HG02610 (cell line): Measurements from ENCODE around the gene RNF8.

Experiments
- ATAC-seq: cut with Tn5 transposase; IDR thresholded peaks from one replicate; pipeline ENCODE4 v1.9.1; 2021; ENCODE audit warnings: mild to moderate bottlenecking, moderate library complexity; ENCODE audit not compliant: unreplicated experiment

The RNF8 gene

GRCh38 chr6:37357288-37357687 lies 3.5 kb downstream of the RNF8 start:
- no peak for ATAC-seq

- no peak for ATAC-seq
These were observed 4.1 kb downstream of the RNF8 start for GRCh38 chr6:37357860-37358259.

DNA sequence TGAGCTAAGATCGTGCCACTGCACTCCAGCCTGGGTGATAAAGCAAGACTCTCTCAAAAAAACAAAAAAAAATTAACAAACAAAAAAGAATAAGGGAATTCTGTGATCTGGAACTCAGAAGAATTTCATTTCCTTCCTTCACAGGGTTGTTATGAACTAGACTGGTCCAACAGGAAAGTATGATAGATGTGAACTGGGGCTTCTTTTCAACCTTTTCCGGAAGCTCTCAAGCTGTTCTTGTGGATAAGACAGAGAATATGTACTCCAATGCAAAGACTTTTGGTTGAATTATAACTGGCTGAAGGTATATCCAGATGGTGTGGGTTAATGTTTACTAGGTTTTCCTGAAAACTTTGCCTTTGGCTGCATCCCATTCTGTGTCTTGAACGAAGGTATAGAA lies 5.3 kb downstream of the RNF8 start:
- no peak for ATAC-seq

DNA sequence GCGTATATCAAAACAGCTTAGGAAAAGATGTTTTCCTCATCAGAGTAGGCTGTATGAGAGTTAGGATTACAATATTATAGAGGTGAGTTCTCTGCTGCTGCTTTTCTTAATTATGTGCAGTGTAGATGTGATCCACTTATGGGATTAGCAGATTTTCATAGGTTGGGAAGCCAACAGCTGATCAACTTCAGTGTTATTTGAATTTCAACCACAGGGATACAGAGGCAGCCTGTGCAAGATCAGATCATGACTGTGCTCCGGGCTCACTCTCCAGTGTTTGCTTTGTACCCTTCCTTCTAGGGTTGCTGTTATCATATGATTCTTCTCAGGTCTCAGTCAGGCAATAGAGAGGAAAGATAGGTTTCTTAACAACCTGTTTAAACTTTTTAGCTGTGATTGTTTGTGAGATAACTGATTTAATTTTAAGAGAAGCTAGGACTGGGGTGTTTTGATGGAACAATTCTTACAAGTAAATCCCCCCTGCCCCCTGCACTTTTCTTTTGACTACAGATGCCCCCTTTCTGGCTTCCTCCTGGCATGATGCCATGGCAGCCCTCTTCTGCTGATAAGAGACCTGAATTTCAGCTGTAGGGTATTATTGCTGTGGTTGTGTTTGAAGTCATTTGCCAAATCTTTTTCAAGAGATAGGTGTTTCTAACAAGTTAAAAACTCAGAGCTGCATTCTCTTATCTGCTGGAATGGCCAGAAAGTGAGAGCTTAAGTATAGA lies 8.5 kb downstream of the RNF8 start:
- ATAC-seq = no peak

- no peak for ATAC-seq
These were observed 12.0 kb downstream of the RNF8 start for GRCh38 chr6:37365791-37366190.

DNA sequence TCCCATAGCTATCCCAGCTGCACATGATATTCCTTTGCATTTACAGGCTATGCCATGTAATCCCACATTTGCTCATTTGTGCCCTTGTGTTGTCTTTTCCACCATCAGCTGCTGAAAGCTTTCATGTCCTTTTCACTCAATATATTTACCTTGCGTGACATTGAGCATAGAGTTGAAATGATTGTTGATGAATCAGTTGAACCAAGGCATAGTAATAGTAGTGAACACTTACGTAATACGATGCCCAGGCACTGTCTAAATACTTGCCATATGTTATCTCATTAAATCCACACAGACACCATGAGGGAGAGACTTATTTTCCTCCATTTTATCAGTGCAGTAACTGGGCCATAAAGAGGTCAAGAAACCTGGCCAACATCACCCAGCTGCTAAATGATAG lies 13.1 kb downstream of the RNF8 start:
- ATAC-seq = no peak

DNA sequence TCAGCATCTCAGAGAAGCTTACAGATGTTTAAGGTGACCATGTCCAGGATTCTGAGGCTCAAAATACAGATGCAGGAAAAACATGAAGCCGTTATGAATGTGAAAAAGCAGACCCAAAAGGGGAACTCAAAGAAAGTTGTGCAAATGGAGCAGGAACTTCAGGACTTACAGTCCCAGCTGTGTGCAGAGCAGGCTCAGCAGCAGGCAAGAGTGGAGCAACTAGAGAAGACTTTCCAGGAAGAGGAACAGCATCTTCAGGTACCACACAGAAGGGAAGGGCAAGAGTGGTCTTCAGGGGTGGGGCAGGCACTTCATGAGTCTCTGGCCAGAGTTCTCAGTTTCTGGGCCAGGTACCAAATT lies 15.2 kb downstream of the RNF8 start:
- ATAC-seq = no peak

DNA sequence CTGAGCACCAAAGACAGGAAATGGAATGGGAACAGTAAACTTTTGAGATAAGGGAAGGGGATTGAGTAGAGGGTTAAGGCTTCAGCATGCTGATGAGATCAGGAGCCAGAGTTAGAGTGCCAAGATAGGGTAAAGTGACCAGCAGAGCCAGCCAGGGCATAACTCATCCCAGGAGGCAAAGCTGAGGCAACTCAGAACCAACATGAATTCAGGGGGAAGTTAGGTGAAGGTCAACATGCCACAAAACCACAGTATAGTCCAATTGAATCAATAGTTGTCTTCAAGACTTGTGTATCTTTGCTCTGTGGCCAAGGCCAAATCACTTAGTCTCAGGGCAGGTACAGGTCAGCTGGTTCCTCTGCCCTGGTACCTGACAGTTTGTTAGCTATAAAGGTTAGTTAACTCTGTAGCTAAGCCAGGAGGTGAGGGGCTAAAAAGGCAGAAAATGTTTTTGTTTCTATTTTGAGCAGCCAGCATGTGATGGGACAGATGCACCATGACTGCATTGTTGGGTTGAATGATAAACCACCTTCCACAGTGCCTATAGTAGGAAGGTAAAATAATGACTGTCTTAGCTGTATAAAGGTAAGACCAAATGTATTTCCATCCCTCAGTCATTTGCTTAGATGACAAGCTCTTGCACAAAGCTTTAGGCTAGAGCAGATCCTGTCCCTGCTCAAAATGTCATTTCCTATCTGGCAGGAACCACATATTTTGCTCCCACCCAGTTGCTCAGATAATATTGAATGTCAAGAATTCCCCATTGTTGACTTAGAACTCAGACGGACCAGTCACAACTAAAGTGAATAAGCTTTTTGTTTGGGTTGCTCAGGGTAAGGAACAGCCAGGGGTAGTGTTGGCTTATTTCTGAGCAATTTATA lies 15.8 kb downstream of the RNF8 start:
- no peak for ATAC-seq

- ATAC-seq = no peak
These were observed 17.6 kb downstream of the RNF8 start for GRCh38 chr6:37371154-37372083.

DNA sequence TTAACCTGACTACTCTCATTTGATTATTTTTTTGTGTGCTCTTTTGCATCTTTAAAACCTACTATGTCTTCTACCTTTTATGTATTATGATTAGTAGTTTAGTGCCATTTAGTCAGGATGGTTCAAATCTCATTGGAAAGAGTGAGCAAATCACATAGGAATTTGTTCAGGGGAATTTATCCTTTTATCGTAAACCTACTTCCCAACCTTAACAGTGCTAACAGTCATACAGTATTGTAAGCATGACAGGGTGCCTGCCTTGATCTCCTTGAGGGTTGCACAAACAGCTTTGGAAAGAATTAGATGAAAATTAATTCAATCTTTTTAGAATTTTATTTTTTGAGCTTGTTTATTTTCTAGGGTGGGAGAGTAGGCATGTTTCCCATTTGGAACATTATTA lies 18.3 kb downstream of the RNF8 start:
- ATAC-seq = no peak

- no peak for ATAC-seq
These were observed 20.2 kb downstream of the RNF8 start for GRCh38 chr6:37373822-37374471.

DNA sequence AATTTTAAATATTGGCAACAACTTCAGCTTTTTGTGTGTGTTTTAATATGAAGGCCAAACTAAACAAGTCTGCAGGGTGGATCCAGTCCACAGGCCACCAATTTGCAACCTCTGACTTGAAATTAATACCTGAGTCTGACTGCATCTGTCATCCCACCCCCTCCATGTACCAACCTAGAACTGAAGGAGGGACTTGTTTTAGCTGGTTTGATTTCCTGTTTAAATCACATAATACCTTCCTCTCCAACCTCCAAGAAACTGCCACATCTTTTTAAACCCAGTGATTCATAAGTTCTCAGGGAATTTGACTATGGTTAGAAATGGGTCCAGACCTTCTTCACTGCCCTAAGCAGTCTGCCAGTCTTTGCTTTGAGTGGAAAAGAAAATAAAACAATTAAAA lies 21.6 kb downstream of the RNF8 start:
- ATAC-seq = no peak

DNA sequence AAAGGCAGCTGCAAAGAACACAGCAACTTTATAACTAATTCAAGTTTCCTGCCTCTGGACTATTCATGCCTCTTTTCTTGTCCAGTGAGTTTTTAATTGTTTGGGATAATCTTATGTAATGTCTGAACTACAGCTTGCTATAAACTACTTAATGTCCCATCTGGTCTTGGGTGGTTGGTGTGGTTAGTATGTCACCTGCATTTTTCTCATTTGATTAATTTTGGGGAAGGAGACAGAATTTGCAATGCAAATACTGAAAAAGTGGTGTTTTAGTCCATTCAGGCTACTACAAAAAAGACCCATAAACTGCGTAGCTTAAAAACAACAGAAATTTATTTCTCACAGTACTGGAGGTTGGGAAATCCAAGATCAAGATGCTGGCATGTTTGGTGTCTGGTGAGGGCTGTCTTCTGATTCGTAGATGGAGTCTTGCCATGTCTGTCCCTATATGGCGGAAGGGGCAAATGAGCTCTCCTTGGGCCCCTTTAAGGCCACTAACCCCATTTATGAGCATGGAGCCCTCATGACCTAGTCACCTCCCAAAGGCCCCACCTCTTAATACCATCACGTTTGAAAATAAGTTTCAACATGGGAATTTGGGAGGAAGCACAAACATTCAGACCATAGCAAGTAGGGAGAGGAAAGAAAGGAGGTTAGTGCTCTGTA lies 22.4 kb downstream of the RNF8 start:
- no peak for ATAC-seq

- ATAC-seq = no peak
These were observed 27.8 kb downstream of the RNF8 start for GRCh38 chr6:37381579-37381978.

DNA sequence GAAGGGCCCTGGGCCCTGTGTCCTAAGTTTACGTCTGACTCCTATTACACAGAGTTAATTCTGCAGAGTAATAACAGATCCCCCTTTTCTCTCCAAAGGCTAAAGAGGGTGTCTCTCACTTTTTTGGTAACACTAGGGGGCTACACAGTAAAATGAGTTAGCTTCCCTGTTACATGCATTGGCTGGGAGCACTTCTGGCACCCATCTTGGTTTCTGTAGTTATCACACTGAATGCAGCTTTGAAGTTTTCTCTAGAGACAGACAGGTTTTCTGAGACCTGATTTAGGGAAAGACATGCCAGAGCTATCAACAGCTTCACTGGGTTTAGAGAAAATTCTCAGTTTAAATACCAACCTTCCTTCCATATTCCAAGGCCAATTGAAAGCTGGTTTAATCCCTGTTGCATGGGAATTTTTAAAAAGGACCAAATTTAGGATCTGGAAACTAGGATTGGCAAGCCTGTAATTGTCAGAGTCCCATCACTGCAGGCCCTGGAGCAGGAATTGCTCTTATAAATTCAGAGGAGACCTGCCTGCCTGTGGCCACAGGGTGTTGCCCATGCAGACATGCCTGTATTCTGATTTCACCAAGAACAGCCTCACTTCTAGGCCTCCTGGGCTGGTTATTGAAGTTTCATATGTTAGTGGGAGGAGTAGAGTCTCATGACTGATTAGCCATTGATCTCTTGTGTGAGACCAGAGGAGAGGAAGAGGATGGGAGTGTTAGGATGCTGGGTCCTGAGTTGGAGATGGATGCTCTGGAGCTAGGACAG lies 29.4 kb downstream of the RNF8 start:
- ATAC-seq = no peak

DNA sequence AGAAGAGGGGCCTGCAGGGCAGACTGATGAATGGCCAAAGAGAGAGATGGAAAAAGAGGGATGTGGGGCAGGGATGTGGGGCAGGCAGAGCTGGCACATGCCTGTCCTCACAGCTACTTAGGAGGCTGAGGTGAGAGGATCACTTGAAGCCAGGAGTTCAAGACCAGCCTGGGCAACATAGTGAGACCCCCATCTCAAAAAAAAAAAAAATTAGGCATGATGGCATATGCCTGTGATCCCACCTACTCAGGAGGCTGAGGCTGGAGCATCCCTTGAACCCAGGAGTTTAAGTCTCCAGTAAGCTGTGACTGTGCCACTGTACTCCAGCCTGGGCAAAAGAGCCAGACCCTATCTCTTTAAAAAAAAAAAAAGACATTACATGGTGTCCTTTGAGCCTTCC lies 34.8 kb downstream of the RNF8 start:
- no peak for ATAC-seq

DNA sequence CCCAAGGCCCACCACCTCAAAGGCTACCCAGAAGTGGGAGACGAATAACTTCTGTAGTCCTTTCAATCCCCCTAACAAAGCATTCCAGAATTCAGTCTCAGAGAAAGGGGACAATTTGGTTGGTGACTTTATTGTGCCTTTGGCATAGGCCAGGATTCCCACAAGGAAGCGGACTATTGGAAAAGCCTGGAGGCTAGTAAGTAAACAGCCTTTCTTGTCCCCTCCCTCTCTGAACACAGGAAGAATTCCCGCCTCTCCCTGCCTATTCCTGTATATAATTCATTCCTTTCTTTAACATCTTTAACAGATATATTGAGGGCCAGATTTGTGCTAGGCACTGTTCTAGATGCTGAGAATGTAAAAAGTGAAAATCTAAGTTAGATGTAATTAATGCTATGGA lies 36.1 kb downstream of the RNF8 start:
- ATAC-seq = no peak

DNA sequence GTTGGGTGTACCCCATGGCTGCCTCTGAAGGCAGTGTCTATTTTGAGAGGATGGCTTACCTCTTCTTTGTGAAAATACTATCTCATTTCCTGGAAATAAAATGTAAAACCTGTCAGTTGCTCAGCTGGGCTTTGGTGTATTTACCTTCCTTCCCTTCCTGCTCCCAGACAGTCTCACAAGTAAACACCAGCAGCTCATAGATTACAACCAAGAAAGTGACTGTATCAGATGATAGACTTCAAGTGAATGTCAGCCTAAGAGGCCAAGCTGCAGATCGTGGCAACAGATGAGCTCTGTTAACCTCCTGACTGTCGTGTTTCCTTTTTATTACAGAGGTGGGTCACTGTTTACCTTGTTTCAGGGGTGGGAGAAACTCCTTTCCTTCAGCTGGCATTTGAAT lies 37.3 kb downstream of the RNF8 start:
- ATAC-seq = no peak

- no peak for ATAC-seq
These were observed 39.0 kb downstream of the RNF8 start for GRCh38 chr6:37392821-37393220.
